Stimulated activated memory B cell treated with anti-CD40 and anti-IgM and Interleukin-4, amounts not matched to agents 10 μg/mL and 1 μg/mL and 100 μg/mL, for 72 hours (primary cell): ENCODE measurements around the gene FAM53B.
A peak's percentile ranks its signal among the peaks of the same experiment; 100 is the strongest.

Source experiments
- ATAC-seq: fragments of 150-1000 bp; cut with Tn5 transposase; 2 replicates; pipeline ENCODE4 v1.10.0; 2021
- H3K27ac Mint-ChIP-seq: one replicate; pipeline ENCODE4 v1.8.0; 2022; ENCODE audit warnings: mild to moderate bottlenecking, mixed read lengths
- H3K27me3 Mint-ChIP-seq: one replicate; pipeline ENCODE4 v1.8.0; 2022; ENCODE audit warnings: mixed read lengths
- H3K36me3 Mint-ChIP-seq: one replicate; pipeline ENCODE4 v1.8.0; 2022; ENCODE audit warnings: mixed read lengths
- H3K4me1 Mint-ChIP-seq: one replicate; pipeline ENCODE4 v1.8.0; 2022; ENCODE audit warnings: mixed read lengths
- H3K4me3 Mint-ChIP-seq: one replicate; pipeline ENCODE4 v1.8.0; 2022; ENCODE audit warnings: mild to moderate bottlenecking, moderate library complexity, mixed read lengths
- H3K9me3 Mint-ChIP-seq: one replicate; pipeline ENCODE4 v1.8.0; 2022; ENCODE audit warnings: mixed read lengths

FAM53B gene

GRCh38 chr10:124666494-124666893 lies 77.7 kb downstream of the FAM53B start:
- no peak for ATAC-seq
- Mint-ChIP-seq H3K9me3 (no peaks in the 10 kb centered on the region), H3K36me3 (peaks cover 23% of the 10 kb centered on the region), H3K27me3 (no peaks in the 10 kb centered on the region), H3K4me1 (peaks cover 49% of the 10 kb centered on the region), H3K27ac (peak overlapping the region; percentile 75), H3K4me3 (no peak overlapping the region)

GRCh38 chr10:124665980-124666379 lies 78.2 kb downstream of the FAM53B start:
- H3K27me3 Mint-ChIP-seq, result no peaks in the 10 kb centered on the region
- peaks cover 20% of the 10 kb centered on the region for H3K36me3 Mint-ChIP-seq
- H3K9me3 Mint-ChIP-seq, result no peaks in the 10 kb centered on the region
- ATAC-seq, result no peak
- H3K4me1 Mint-ChIP-seq, result peaks cover 48% of the 10 kb centered on the region
- no peak overlapping the region for H3K4me3 Mint-ChIP-seq
- no peak overlapping the region for H3K27ac Mint-ChIP-seq

GRCh38 chr10:124665558-124665957 lies 78.6 kb downstream of the FAM53B start:
- H3K36me3 Mint-ChIP-seq, result peaks cover 16% of the 10 kb centered on the region
- H3K27me3 Mint-ChIP-seq, result no peaks in the 10 kb centered on the region
- ATAC-seq, result no peak
- no peaks in the 10 kb centered on the region for H3K9me3 Mint-ChIP-seq
- no peak overlapping the region for H3K4me3 Mint-ChIP-seq
- H3K27ac Mint-ChIP-seq, result peak overlapping the region; percentile 25
- H3K4me1 Mint-ChIP-seq, result peaks cover 45% of the 10 kb centered on the region

- Mint-ChIP-seq H3K27me3 (no peaks in the 10 kb centered on the region), H3K27ac (peak overlapping the region; percentile 25), H3K4me1 (peaks cover 45% of the 10 kb centered on the region), H3K4me3 (no peak overlapping the region), H3K9me3 (no peaks in the 10 kb centered on the region), H3K36me3 (peaks cover 11% of the 10 kb centered on the region)
- ATAC-seq, result no peak
Measured at GRCh38 chr10:124665091-124665490, 79.1 kb downstream of the FAM53B start.

- Mint-ChIP-seq H3K36me3 (peaks cover 11% of the 10 kb centered on the region), H3K27me3 (no peaks in the 10 kb centered on the region), H3K27ac (no peak overlapping the region), H3K9me3 (no peaks in the 10 kb centered on the region), H3K4me1 (peaks cover 49% of the 10 kb centered on the region), H3K4me3 (no peak overlapping the region)
- no peak for ATAC-seq
Measured at GRCh38 chr10:124663766-124664360, 80.3 kb downstream of the FAM53B start.

- no peaks in the 10 kb centered on the region for H3K27me3 Mint-ChIP-seq
- peak overlapping the region; percentile 19 for H3K27ac Mint-ChIP-seq
- no peak for ATAC-seq
- H3K36me3 Mint-ChIP-seq, result peaks cover 11% of the 10 kb centered on the region
- H3K4me1 Mint-ChIP-seq, result peaks cover 51% of the 10 kb centered on the region
- no peak overlapping the region for H3K4me3 Mint-ChIP-seq
- H3K9me3 Mint-ChIP-seq, result no peaks in the 10 kb centered on the region
Measured at GRCh38 chr10:124663228-124663627, 81.0 kb downstream of the FAM53B start.

- Mint-ChIP-seq H3K9me3 (no peaks in the 10 kb centered on the region), H3K4me1 (peaks cover 51% of the 10 kb centered on the region), H3K36me3 (peaks cover 11% of the 10 kb centered on the region), H3K4me3 (no peak overlapping the region), H3K27ac (peak overlapping the region; percentile 78), H3K27me3 (no peaks in the 10 kb centered on the region)
- ATAC-seq, result no peak
Measured at GRCh38 chr10:124661660-124662180, 82.5 kb downstream of the FAM53B start.

- Mint-ChIP-seq H3K9me3 (no peaks in the 10 kb centered on the region), H3K27ac (peak overlapping the region; percentile 78), H3K36me3 (peaks cover 16% of the 10 kb centered on the region), H3K4me3 (no peak overlapping the region), H3K27me3 (no peaks in the 10 kb centered on the region), H3K4me1 (peaks cover 62% of the 10 kb centered on the region)
- ATAC-seq, result no peak
Measured at GRCh38 chr10:124660404-124661125, 83.6 kb downstream of the FAM53B start.

- H3K4me1 Mint-ChIP-seq, result peaks cover 67% of the 10 kb centered on the region
- no peak for ATAC-seq
- peak overlapping the region; percentile 78 for H3K27ac Mint-ChIP-seq
Measured at GRCh38 chr10:124659380-124659779, 84.8 kb downstream of the FAM53B start.

GRCh38 chr10:124658591-124659242 lies 85.5 kb downstream of the FAM53B start:
- Mint-ChIP-seq H3K27ac (peak overlapping the region; percentile 78), H3K4me3 (no peak overlapping the region), H3K27me3 (no peaks in the 10 kb centered on the region), H3K4me1 (peaks cover 70% of the 10 kb centered on the region), H3K36me3 (peaks cover 18% of the 10 kb centered on the region), H3K9me3 (no peaks in the 10 kb centered on the region)
- no peak for ATAC-seq

More at GRCh38 chr10:124659380-124659779, 84.8 kb downstream of the FAM53B start:
- Mint-ChIP-seq H3K36me3 (peaks cover 18% of the 10 kb centered on the region), H3K9me3 (no peaks in the 10 kb centered on the region), H3K27me3 (no peaks in the 10 kb centered on the region), H3K4me3 (no peak overlapping the region)

- peak overlapping the region; percentile 9 for H3K4me3 Mint-ChIP-seq
- ATAC-seq, result peak; percentile 78
- H3K36me3 Mint-ChIP-seq, result peaks cover 14% of the 10 kb centered on the region
- peaks cover 79% of the 10 kb centered on the region for H3K4me1 Mint-ChIP-seq
- H3K27ac Mint-ChIP-seq, result peak overlapping the region; percentile 78
- H3K27me3 Mint-ChIP-seq, result no peaks in the 10 kb centered on the region
- no peaks in the 10 kb centered on the region for H3K9me3 Mint-ChIP-seq
Measured at GRCh38 chr10:124657806-124658205, 86.4 kb downstream of the FAM53B start.

- H3K27me3 Mint-ChIP-seq, result no peaks in the 10 kb centered on the region
- no peak overlapping the region for H3K4me3 Mint-ChIP-seq
- H3K4me1 Mint-ChIP-seq, result peaks cover 87% of the 10 kb centered on the region
- H3K9me3 Mint-ChIP-seq, result no peaks in the 10 kb centered on the region
- H3K27ac Mint-ChIP-seq, result no peak overlapping the region
- ATAC-seq, result no peak
- peaks cover 9% of the 10 kb centered on the region for H3K36me3 Mint-ChIP-seq
Measured at GRCh38 chr10:124656541-124656940, 87.6 kb downstream of the FAM53B start.

GRCh38 chr10:124656113-124656490 lies 88.1 kb downstream of the FAM53B start:
- H3K4me3 Mint-ChIP-seq, result no peak overlapping the region
- ATAC-seq, result no peak
- no peaks in the 10 kb centered on the region for H3K9me3 Mint-ChIP-seq
- no peaks in the 10 kb centered on the region for H3K27me3 Mint-ChIP-seq
- peaks cover 87% of the 10 kb centered on the region for H3K4me1 Mint-ChIP-seq
- peaks cover 7% of the 10 kb centered on the region for H3K36me3 Mint-ChIP-seq
- H3K27ac Mint-ChIP-seq, result peak overlapping the region; percentile 33

GRCh38 chr10:124655191-124656112 lies 88.7 kb downstream of the FAM53B start:
- Mint-ChIP-seq H3K27ac (peak overlapping the region; percentile 33), H3K27me3 (no peaks in the 10 kb centered on the region)

GRCh38 chr10:124654686-124655085 lies 89.5 kb downstream of the FAM53B start:
- Mint-ChIP-seq H3K4me1 (peaks cover 91% of the 10 kb centered on the region), H3K27me3 (no peaks in the 10 kb centered on the region), H3K4me3 (no peak overlapping the region), H3K9me3 (no peaks in the 10 kb centered on the region), H3K36me3 (peaks cover 13% of the 10 kb centered on the region), H3K27ac (peak overlapping the region; percentile 33)
- no peak for ATAC-seq

More at GRCh38 chr10:124655191-124656112, 88.7 kb downstream of the FAM53B start:
- peaks cover 11% of the 10 kb centered on the region for H3K36me3 Mint-ChIP-seq
- peaks cover 91% of the 10 kb centered on the region for H3K4me1 Mint-ChIP-seq
- H3K9me3 Mint-ChIP-seq, result no peaks in the 10 kb centered on the region
- no peak overlapping the region for H3K4me3 Mint-ChIP-seq
- ATAC-seq, result no peak
